CD4-positive, alpha-beta T cell (primary cell): Measurements from ENCODE around the gene AUTS2. TPM values are rescaled to one million over a fixed set of nuclear protein-coding genes. Genes with fewer than 3 reads are reported as not detected.
A peak's percentile ranks its signal among the peaks of the same experiment; 100 is the strongest.

ENCODE experiments used
- ATAC-seq: fragments of 200-7000 bp; cut with Tn5 transposase; one replicate; pipeline ENCODE4 v1.10.0; 2022; ENCODE audit warnings: mild to moderate bottlenecking; ENCODE audit not compliant: poor library complexity
- CTCF ChIA-PET: fragments of 350-600 bp; sonication (Branson Sonifier 250); formaldehyde crosslinking; loops from one replicate; lab custom pipeline; 2021; ENCODE audit warnings: antibody characterized with exemption, inconsistent platforms; lab: Charles Lee
- POLR2A ChIA-PET: fragments of 350-600 bp; sonication (Branson Sonifier 250); formaldehyde crosslinking; loops from one replicate; lab custom pipeline; 2021; ENCODE audit warnings: antibody characterized with exemption, inconsistent platforms; lab: Charles Lee
- DNase-seq, 14 experiments: peaks; one replicate each; pipeline ENCODE4 v3.0.0-alpha.2; 2013 to 2020; ENCODE audit warnings: mixed read lengths in 2 of 14
- H3K27ac ChIP-seq, 2 donors: one replicate each; pipeline versions ENCODE4 v1.5.1 to v1.7.0; 2013; ENCODE audit warnings: low read length in 2 of 2, low read depth in 1 of 2, mild to moderate bottlenecking in 1 of 2
- H3K27me3 ChIP-seq, 2 experiments: 1 replicate in 1 of 2; 2 replicates in 1 of 2; pipeline versions ENCODE4 v1.6.1 to v1.7.0; 2013; ENCODE audit warnings: low read length in 2 of 2, control low read depth in 1 of 2, mild to moderate bottlenecking in 1 of 2, moderate library complexity in 1 of 2; ENCODE audit not compliant: insufficient read depth in 2 of 2, control insufficient read depth in 1 of 2
- H3K36me3 ChIP-seq: one replicate; pipeline ENCODE4 v1.6.1; 2013; ENCODE audit warnings: low read length, control low read depth; ENCODE audit not compliant: insufficient read depth
- H3K4me1 ChIP-seq: one replicate; pipeline ENCODE4 v1.6.1; 2013; ENCODE audit warnings: low read length, control low read depth; ENCODE audit not compliant: insufficient read depth
- H3K4me3 ChIP-seq: one replicate; pipeline ENCODE4 v1.5.1; 2013; ENCODE audit warnings: mild to moderate bottlenecking, low read length, moderate library complexity
- H3K9me3 ChIP-seq, 2 experiments: 1 replicate in 1 of 2; 2 replicates in 1 of 2; pipeline versions ENCODE4 v1.6.1 to v1.7.0; 2013; ENCODE audit warnings: low read length in 2 of 2, mild to moderate bottlenecking in 2 of 2, control low read depth in 1 of 2, moderate library complexity in 1 of 2; ENCODE audit not compliant: control insufficient read depth in 1 of 2, insufficient read depth in 1 of 2
- H3K27ac Mint-ChIP-seq: one replicate; pipeline ENCODE4 v1.8.0; 2020; ENCODE audit warnings: mixed read lengths
- H3K27me3 Mint-ChIP-seq: one replicate; pipeline ENCODE4 v1.8.0; 2021; ENCODE audit warnings: mixed read lengths
- H3K36me3 Mint-ChIP-seq: one replicate; pipeline ENCODE4 v1.8.0; 2021; ENCODE audit warnings: low read depth, mixed read lengths
- H3K4me1 Mint-ChIP-seq: one replicate; pipeline ENCODE4 v1.8.0; 2021; ENCODE audit warnings: low read depth, mixed read lengths
- H3K4me3 Mint-ChIP-seq: one replicate; pipeline ENCODE4 v1.8.0; 2020; ENCODE audit warnings: mild to moderate bottlenecking, mixed read lengths
- H3K9me3 Mint-ChIP-seq: one replicate; pipeline ENCODE4 v1.8.0; 2020; ENCODE audit warnings: mixed read lengths
- intact Hi-C, 2 experiments: fragments of 100-400 bp; cut with DNase I in 1 of 2; cut with micrococcal nuclease in 1 of 2; formaldehyde crosslinking; loops; one replicate each; pipeline versions ENCODE4 v1.15.1 to v1.9.0; 2023 to 2025; cut with DNase I, micrococcal nuclease
- total RNA-seq, 174 experiments: library from RNA in 2 of 174; stranded (reverse) in 2 of 174; gene quantifications; one replicate each; pipeline ENCODE4 v1.2.3 and lab custom pipeline; 2021 to 2026
- TF ChIP-seq, protein P1 (sequence below): fragments of 200-600 bp; IDR thresholded peaks from one replicate; pipeline ENCODE4 v1.8.0; 2022; ENCODE audit warnings: antibody characterized with exemption, mild to moderate bottlenecking

AUTS2 gene
- total RNA-seq, 2 experiments from 2014 or later: 43.6 to 47.6 TPM

GRCh38 chr7:69645683-69646082 lies 47.4 kb downstream of the AUTS2 start:
- ChIA-PET CTCF (no interaction called here), POLR2A (no interaction called here)
- no peak for DNase-seq
- no peak overlapping the region for H3K4me3 Mint-ChIP-seq
- TF ChIP-seq, protein P1, sequence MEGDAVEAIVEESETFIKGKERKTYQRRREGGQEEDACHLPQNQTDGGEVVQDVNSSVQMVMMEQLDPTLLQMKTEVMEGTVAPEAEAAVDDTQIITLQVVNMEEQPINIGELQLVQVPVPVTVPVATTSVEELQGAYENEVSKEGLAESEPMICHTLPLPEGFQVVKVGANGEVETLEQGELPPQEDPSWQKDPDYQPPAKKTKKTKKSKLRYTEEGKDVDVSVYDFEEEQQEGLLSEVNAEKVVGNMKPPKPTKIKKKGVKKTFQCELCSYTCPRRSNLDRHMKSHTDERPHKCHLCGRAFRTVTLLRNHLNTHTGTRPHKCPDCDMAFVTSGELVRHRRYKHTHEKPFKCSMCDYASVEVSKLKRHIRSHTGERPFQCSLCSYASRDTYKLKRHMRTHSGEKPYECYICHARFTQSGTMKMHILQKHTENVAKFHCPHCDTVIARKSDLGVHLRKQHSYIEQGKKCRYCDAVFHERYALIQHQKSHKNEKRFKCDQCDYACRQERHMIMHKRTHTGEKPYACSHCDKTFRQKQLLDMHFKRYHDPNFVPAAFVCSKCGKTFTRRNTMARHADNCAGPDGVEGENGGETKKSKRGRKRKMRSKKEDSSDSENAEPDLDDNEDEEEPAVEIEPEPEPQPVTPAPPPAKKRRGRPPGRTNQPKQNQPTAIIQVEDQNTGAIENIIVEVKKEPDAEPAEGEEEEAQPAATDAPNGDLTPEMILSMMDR: no peak
- Histone ChIP-seq H3K4me1 (no peaks in the 10 kb centered on the region), H3K27ac (no peak overlapping the region), H3K4me3 (no peak overlapping the region), H3K9me3 (no peaks in the 10 kb centered on the region), H3K27me3 (no peaks in the 10 kb centered on the region), H3K36me3 (no peaks in the 10 kb centered on the region)
- no peaks in the 10 kb centered on the region for H3K27me3 Mint-ChIP-seq
- H3K36me3 Mint-ChIP-seq: no peaks in the 10 kb centered on the region
- intact Hi-C loops: no loop called here
- H3K4me1 Mint-ChIP-seq: no peaks in the 10 kb centered on the region
- ATAC-seq: no peak
- no peaks in the 10 kb centered on the region for H3K9me3 Mint-ChIP-seq
- no peak overlapping the region for H3K27ac Mint-ChIP-seq

DNA sequence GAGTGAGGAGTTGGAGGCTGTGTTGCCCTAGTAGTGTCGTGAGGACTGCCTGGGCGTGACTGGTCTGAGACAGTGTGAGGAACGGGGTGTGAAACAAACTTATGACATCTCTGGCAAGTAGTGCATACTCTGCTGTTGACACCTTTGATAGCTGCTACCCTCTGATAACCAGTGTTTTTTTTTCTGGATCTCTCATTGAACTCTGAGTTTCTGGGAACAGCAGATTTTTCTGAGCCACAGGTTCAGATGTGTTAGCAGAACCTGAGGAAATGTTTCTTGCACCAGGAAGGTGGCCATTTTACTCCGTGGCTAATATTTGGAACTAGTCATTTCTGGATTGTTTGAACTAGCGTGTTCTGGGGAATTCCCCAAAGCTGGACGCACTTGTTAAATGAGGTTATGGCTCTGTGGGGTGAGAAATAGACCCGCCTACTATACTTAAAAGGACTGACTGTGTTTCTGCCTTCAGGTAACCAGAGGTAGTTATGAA lies 52.9 kb downstream of the AUTS2 start:
- Histone ChIP-seq H3K27ac (no peak overlapping the region), H3K4me3 (no peak overlapping the region), H3K9me3 (no peaks in the 10 kb centered on the region), H3K27me3 (no peaks in the 10 kb centered on the region), H3K36me3 (no peaks in the 10 kb centered on the region), H3K4me1 (no peaks in the 10 kb centered on the region)
- H3K27ac Mint-ChIP-seq: no peak overlapping the region
- no peaks in the 10 kb centered on the region for H3K4me1 Mint-ChIP-seq
- no peak for ATAC-seq
- POLR2A ChIA-PET: no interaction called here
- intact Hi-C loops: no loop called here
- H3K4me3 Mint-ChIP-seq: no peak overlapping the region
- no peaks in the 10 kb centered on the region for H3K36me3 Mint-ChIP-seq
- peak in 3 of 14 experiments; percentile 6 to 25 (median 14) for DNase-seq
- no peaks in the 10 kb centered on the region for H3K27me3 Mint-ChIP-seq
- CTCF ChIA-PET: no interaction called here
- TF ChIP-seq, protein P1: no peak
- no peaks in the 10 kb centered on the region for H3K9me3 Mint-ChIP-seq

GRCh38 chr7:69652947-69653701 lies 54.8 kb downstream of the AUTS2 start:
- CTCF ChIA-PET: no interaction called here
- no peaks in the 10 kb centered on the region for H3K36me3 ChIP-seq
- Mint-ChIP-seq H3K27ac (no peak overlapping the region), H3K4me3 (no peak overlapping the region), H3K9me3 (no peaks in the 10 kb centered on the region), H3K36me3 (no peaks in the 10 kb centered on the region), H3K4me1 (no peaks in the 10 kb centered on the region), H3K27me3 (no peaks in the 10 kb centered on the region)
- H3K27me3 ChIP-seq: no peaks in the 10 kb centered on the region
- no peak overlapping the region for H3K27ac ChIP-seq
- no peaks in the 10 kb centered on the region for H3K4me1 ChIP-seq
- DNase-seq (no peak), ATAC-seq (no peak)
- intact Hi-C loops: no loop called here
- no peaks in the 10 kb centered on the region for H3K9me3 ChIP-seq
- POLR2A ChIA-PET: no interaction called here
- H3K4me3 ChIP-seq: no peak overlapping the region
- TF ChIP-seq, protein P1: no peak
